BLaER1 (cell line): ENCODE measurements around the gene ADAMTS6.
"Not testable (repeated sequence)": the region's sequence is repeated elsewhere in the genome, so short reads cannot be mapped to it uniquely, and the experiment has no call there.

Experiments used
- H3K27ac ChIP-seq: shearing (Covaris generic); formaldehyde crosslinking; 2 replicates; pipeline ENCODE4 v1.8.1; 2022
- H3K27me3 ChIP-seq: shearing (Covaris generic); formaldehyde crosslinking; 2 replicates; pipeline ENCODE4 v1.8.1; 2022
- H3K36me3 ChIP-seq: shearing (Covaris generic); formaldehyde crosslinking; 2 replicates; pipeline ENCODE4 v1.8.1; 2022
- H3K4me1 ChIP-seq: shearing (Covaris generic); formaldehyde crosslinking; 2 replicates; pipeline ENCODE4 v1.8.1; 2022
- H3K4me2 ChIP-seq: shearing (Covaris generic); formaldehyde crosslinking; 2 replicates; pipeline ENCODE4 v1.8.1; 2022
- H3K4me3 ChIP-seq: shearing (Covaris generic); formaldehyde crosslinking; 2 replicates; pipeline ENCODE4 v1.8.1; 2022
- H3K9ac ChIP-seq: shearing (Covaris generic); formaldehyde crosslinking; 2 replicates; pipeline ENCODE4 v1.8.1; 2022
- H3K9me3 ChIP-seq: shearing (Covaris generic); formaldehyde crosslinking; 2 replicates; pipeline ENCODE4 v1.8.1; 2022
- H4K20me1 ChIP-seq: shearing (Covaris generic); formaldehyde crosslinking; 2 replicates; pipeline ENCODE4 v1.8.1; 2022
- Cebpa-rat ChIP-seq: shearing (Covaris generic); IDR thresholded peaks from 2 replicates; pipeline ENCODE4 v1.8.1; 2022

The ADAMTS6 gene

GRCh38 chr5:65191554-65192135, 290.1 kb downstream of the ADAMTS6 start:
- no peaks in the 10 kb centered on the region for H3K9me3 ChIP-seq
- H3K36me3 ChIP-seq, result no peaks in the 10 kb centered on the region
- no peaks in the 10 kb centered on the region for H3K4me1 ChIP-seq
- no peak overlapping the region for H3K9ac ChIP-seq
- TF ChIP-seq Cebpa-rat, result no peak
- H3K4me2 ChIP-seq, result no peak overlapping the region
- no peak overlapping the region for H3K27ac ChIP-seq
- no peak overlapping the region for H3K4me3 ChIP-seq
- H4K20me1 ChIP-seq, result no peaks in the 10 kb centered on the region
- H3K27me3 ChIP-seq, result no peaks in the 10 kb centered on the region

GRCh38 chr5:65190328-65191053, 291.2 kb downstream of the ADAMTS6 start:
- Histone ChIP-seq H3K4me1 (no peaks in the 10 kb centered on the region), H3K27ac (no peak overlapping the region), H3K4me2 (no peak overlapping the region), H3K9me3 (no peaks in the 10 kb centered on the region), H3K4me3 (no peak overlapping the region), H3K36me3 (no peaks in the 10 kb centered on the region), H3K27me3 (no peaks in the 10 kb centered on the region), H3K9ac (no peak overlapping the region), H4K20me1 (no peaks in the 10 kb centered on the region)
- TF ChIP-seq Cebpa-rat, result no peak

GRCh38 chr5:65186646-65187227, 295.0 kb downstream of the ADAMTS6 start:
- Histone ChIP-seq H3K4me1 (no peaks in the 10 kb centered on the region), H3K4me2 (no peak overlapping the region), H3K36me3 (no peaks in the 10 kb centered on the region), H3K9me3 (no peaks in the 10 kb centered on the region), H4K20me1 (no peaks in the 10 kb centered on the region), H3K9ac (no peak overlapping the region), H3K27me3 (no peaks in the 10 kb centered on the region), H3K4me3 (no peak overlapping the region), H3K27ac (no peak overlapping the region)
- no peak for TF ChIP-seq Cebpa-rat

DNA sequence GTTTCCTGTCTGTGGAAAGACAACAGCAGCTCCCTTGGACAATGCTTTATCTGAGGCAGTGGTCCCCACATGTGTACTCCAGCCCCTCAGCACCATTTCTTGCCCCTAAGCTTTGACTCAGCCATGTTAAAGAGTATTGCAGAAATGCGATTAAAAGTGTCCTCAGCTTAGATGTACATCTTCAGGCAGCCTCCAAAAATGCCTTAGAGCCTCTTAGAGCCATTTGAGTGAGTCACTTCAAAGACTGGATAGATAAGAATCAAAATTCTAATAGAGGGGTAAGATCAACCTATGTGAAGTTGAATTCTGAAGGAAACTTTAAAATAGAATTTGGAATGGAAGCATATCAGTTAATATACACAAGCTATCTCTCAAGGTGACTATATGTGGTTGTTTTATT, 296.3 kb downstream of the ADAMTS6 start:
- Histone ChIP-seq H3K9me3 (no peaks in the 10 kb centered on the region), H3K27ac (no peak overlapping the region), H3K9ac (no peak overlapping the region), H3K4me3 (no peak overlapping the region), H3K27me3 (no peaks in the 10 kb centered on the region), H4K20me1 (no peaks in the 10 kb centered on the region), H3K4me2 (no peak overlapping the region), H3K4me1 (no peaks in the 10 kb centered on the region), H3K36me3 (no peaks in the 10 kb centered on the region)
- no peak for TF ChIP-seq Cebpa-rat

GRCh38 chr5:65184780-65185179, 296.9 kb downstream of the ADAMTS6 start:
- Histone ChIP-seq H3K27ac (no peak overlapping the region), H4K20me1 (no peaks in the 10 kb centered on the region)
- TF ChIP-seq Cebpa-rat, result no peak

DNA sequence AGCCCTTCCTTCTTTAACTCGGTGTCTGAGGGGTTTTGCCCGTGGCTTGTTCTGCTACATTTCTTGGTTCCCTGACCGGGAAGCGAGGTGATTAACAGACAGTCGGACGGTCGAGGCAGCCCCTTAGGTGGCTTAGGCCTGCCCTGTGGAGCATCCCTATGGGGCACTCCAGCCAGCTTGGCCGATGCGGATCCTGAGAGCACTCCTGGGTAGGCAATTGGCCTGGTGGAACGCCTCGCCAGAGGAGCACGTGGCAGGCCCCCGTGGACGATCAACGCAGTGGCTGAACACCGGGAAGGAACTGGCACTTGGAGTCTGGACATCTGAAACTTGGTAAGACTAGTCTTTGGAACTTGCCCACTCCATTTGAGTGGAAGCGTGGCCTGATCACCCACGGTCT, 307.5 kb downstream of the ADAMTS6 start:
- H3K27ac ChIP-seq, H3K36me3 ChIP-seq, H3K9ac ChIP-seq, H3K4me2 ChIP-seq, H3K27me3 ChIP-seq, H3K4me3 ChIP-seq, H4K20me1 ChIP-seq, H3K9me3 ChIP-seq, H3K4me1 ChIP-seq: not testable (repeated sequence)

More at GRCh38 chr5:65184780-65185179, 296.9 kb downstream of the ADAMTS6 start:
- Histone ChIP-seq H3K4me3 (no peak overlapping the region), H3K4me2 (no peak overlapping the region), H3K4me1 (no peaks in the 10 kb centered on the region), H3K9me3 (no peaks in the 10 kb centered on the region), H3K36me3 (no peaks in the 10 kb centered on the region), H3K9ac (no peak overlapping the region), H3K27me3 (no peaks in the 10 kb centered on the region)

DNA sequence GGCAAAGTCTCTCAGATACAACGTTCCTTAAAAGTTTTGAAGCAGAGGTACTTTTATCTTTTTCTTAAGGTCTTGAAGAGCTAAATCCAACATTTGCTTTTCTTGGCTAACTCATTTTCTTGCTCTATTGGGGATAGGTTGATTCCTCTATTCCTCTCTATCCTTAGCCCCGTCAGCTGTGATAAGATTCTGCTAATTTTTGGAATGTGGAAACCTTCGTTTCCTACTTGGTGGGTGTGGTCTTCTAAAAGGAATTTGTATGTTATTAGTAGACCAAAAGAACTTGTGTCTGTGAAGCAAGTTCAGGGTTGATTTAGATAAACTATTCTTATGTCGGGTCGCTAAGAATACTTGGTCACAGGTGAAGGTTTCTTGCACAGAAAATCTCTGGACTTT, 308.6 kb downstream of the ADAMTS6 start:
- Histone ChIP-seq H3K27ac (no peak overlapping the region), H3K9me3 (no peaks in the 10 kb centered on the region), H3K4me1 (peaks cover 8% of the 10 kb centered on the region), H3K36me3 (no peaks in the 10 kb centered on the region), H3K4me3 (no peak overlapping the region), H3K4me2 (no peak overlapping the region), H4K20me1 (no peaks in the 10 kb centered on the region), H3K27me3 (no peaks in the 10 kb centered on the region), H3K9ac (no peak overlapping the region)
- TF ChIP-seq Cebpa-rat, result no peak

DNA sequence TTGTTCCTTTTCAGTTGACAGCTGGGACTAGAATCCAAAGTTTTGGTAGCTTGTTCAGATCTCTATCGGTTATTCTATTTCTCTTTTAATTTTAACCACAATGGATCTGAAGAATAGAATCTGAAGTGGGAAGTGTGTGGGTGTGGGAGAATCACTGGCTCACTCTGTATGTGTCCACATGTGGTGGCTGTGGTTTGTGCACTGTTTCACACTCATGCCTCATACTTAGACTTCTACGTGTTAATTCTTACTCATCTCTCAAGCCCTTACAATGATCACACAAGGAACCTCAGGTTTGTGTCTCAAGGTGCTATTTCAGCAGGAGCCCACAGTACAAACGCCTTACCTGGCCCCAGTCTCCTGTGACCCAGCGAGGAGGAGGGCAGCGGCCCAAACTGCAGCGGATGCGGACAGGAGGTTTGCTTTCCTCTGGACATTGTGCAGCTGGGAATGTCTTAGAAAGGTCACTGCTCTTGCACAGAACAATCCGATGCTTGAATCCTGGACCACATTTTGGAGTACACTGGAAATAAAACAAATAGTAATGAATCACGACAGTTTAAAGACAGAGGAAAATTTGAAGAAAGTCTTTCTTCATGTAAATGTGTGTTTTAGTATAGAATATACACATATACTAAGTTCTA, 309.1 kb downstream of the ADAMTS6 start:
- Histone ChIP-seq H3K9ac (no peak overlapping the region), H3K4me2 (no peak overlapping the region), H3K36me3 (no peaks in the 10 kb centered on the region), H3K4me3 (no peak overlapping the region), H3K4me1 (peaks cover 8% of the 10 kb centered on the region), H3K27ac (no peak overlapping the region), H4K20me1 (no peaks in the 10 kb centered on the region), H3K27me3 (no peaks in the 10 kb centered on the region), H3K9me3 (no peaks in the 10 kb centered on the region)
- TF ChIP-seq Cebpa-rat, result no peak

DNA sequence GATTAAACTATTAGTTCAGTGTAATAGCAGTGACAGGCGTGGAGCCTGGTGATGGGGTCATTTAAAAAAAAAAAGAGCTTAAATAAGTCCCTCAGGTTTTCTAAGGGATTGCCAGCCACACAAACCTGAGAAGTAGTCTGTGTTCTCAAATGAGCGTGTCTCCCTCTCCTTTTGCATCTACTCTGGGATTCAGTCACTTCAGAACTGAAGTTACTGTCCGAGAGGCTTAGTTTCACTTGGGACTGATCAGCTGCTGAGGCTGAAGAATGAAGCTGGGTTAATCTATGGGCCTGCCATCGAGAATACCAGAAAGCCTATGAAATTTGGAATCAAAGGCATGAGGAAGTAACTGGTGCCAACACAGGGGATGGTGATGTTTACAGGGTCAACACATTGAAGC, 310.1 kb downstream of the ADAMTS6 start:
- no peak overlapping the region for H3K4me2 ChIP-seq
- H3K36me3 ChIP-seq, result no peaks in the 10 kb centered on the region
- no peaks in the 10 kb centered on the region for H4K20me1 ChIP-seq
- no peak overlapping the region for H3K9ac ChIP-seq
- no peak for TF ChIP-seq Cebpa-rat
- H3K9me3 ChIP-seq, result no peaks in the 10 kb centered on the region
- no peaks in the 10 kb centered on the region for H3K27me3 ChIP-seq
- H3K27ac ChIP-seq, result no peak overlapping the region
- H3K4me3 ChIP-seq, result no peak overlapping the region
- H3K4me1 ChIP-seq, result peaks cover under 1% of the 10 kb centered on the region

DNA sequence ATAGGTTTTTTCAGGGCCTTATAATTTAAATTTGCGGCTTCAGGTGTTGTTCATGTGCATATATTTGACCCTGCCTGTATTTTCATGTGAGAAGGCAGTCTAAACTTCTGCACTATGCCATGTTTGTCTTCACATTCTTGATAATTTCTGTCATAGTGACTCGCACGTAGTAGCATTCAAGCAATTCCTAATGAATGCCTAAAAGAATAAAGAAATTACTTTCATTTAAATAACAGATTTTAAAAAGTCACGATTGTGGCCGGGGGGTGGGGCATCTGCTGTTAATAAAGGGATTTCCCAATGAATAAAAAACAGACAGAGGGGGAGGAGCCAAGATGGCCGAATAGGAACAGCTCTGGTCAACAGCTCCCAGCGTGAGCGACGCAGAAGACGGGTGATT, 318.0 kb downstream of the ADAMTS6 start:
- Histone ChIP-seq H3K27me3 (no peaks in the 10 kb centered on the region), H3K4me2 (no peak overlapping the region), H3K36me3 (no peaks in the 10 kb centered on the region), H3K9me3 (no peaks in the 10 kb centered on the region), H4K20me1 (no peaks in the 10 kb centered on the region), H3K9ac (no peak overlapping the region), H3K4me1 (no peaks in the 10 kb centered on the region), H3K27ac (no peak overlapping the region), H3K4me3 (no peak overlapping the region)
- no peak for TF ChIP-seq Cebpa-rat
